Esophagus (tissue), 2 donors: ENCODE data around the gene TIMP2. TPM values are rescaled to one million over a fixed set of nuclear protein-coding genes. Genes with fewer than 3 reads are reported as not detected.

Source experiments
- H3K27ac ChIP-seq, 2 donors: one replicate each; pipeline ENCODE4 v1.5.1; 2013; ENCODE audit warnings: low read depth in 2 of 2, mild to moderate bottlenecking in 2 of 2, inconsistent platforms in 1 of 2, low read length in 1 of 2, moderate library complexity in 1 of 2
- H3K27me3 ChIP-seq, 2 donors: one replicate each; pipeline ENCODE4 v1.6.1; 2013; ENCODE audit warnings: low read length in 2 of 2, control low read depth in 1 of 2, mild to moderate bottlenecking in 1 of 2; ENCODE audit not compliant: insufficient read depth in 2 of 2, control insufficient read depth in 1 of 2
- H3K36me3 ChIP-seq, 2 donors: one replicate each; pipeline ENCODE4 v1.6.1; 2013; ENCODE audit warnings: low read length in 1 of 2; ENCODE audit not compliant: control insufficient read depth in 2 of 2, insufficient read depth in 2 of 2
- H3K4me1 ChIP-seq, 2 donors: one replicate each; pipeline ENCODE4 v1.6.1; 2013; ENCODE audit warnings: low read length in 1 of 2; ENCODE audit not compliant: control insufficient read depth in 2 of 2, insufficient read depth in 2 of 2
- H3K4me3 ChIP-seq, 2 donors: one replicate each; pipeline ENCODE4 v1.5.1; 2013; ENCODE audit warnings: low read length in 2 of 2, mild to moderate bottlenecking in 2 of 2, low read depth in 1 of 2, moderate library complexity in 1 of 2
- H3K9me3 ChIP-seq, 2 donors: one replicate each; pipeline ENCODE4 v1.6.1; 2013; ENCODE audit warnings: mild to moderate bottlenecking in 2 of 2, low read depth in 1 of 2, low read length in 1 of 2, moderate library complexity in 1 of 2; ENCODE audit not compliant: control insufficient read depth in 2 of 2, insufficient read depth in 1 of 2
- WGBS, 2 donors: extraction: QIAGEN DNeasy Blood & Tissue Kit; methylation state at CpG; one replicate each; pipeline ENCODE4 v1.1.7; 2013; 5-methylcytosine and 5-hydroxymethylcytosine counted together
- polyA plus RNA-seq, 2 donors: library from polyadenylated mRNA; stranded (reverse); fragments of 200-250 nt; gene quantifications; one replicate each; pipeline ENCODE4 v1.2.3, GENCODE V29; 2013
- donor health status: healthy with polysubstance abuse.
- donor health status: Bipolar disorder and iron deficiency.

The TIMP2 gene
- polyA plus RNA-seq, 2 donors: 30.6 to 39.5 TPM

GRCh38 chr17:78934681-78935418 is 9.7 kb upstream of the TIMP2 start:
- Histone ChIP-seq H3K27ac (peak overlapping the region; percentile 82 to 94), H3K36me3 (no peaks in the 10 kb centered on the region), H3K9me3 (no peaks in the 10 kb centered on the region), H3K4me1 (peaks cover 2 to 21% of the 10 kb centered on the region in 2 donors), H3K27me3 (no peaks in the 10 kb centered on the region), H3K4me3 (peak overlapping the region in 1 of 2 donors; percentile 29)
- 73 to 81% methylated on average over 19 of the region's 19 CpGs for WGBS, 2 donors

DNA sequence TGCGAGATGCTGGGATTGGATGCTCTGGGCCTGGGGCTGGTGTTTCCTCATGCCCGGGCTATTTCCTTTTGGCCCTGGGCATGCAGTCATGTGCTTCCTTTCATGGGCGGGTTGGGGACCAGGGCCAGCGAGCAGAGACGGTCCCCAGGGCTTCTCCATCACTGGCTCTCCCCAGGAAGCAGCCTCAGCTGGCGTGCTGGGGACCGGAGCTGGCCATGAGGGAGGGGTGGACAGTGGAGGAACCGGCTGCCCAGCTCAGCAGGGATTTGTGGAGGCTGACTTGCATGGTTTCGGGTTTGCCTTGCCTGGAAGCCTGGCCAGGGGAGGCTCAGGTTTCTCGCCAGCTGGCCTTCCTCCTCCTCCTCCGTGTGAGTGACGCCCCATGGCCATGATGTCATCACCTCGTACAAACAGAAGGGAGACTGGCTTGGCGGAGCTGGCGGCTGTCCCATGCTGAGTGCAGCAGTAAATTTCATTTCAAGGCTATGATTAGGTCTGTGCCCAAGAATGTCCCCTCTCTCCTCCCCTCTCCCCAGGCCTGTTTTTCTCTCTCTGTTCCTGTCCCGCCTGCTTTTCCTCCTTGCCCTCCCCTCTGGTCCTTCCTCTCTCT is 8.9 kb upstream of the TIMP2 start:
- peaks cover 2 to 23% of the 10 kb centered on the region in 2 donors for H3K4me1 ChIP-seq

DNA sequence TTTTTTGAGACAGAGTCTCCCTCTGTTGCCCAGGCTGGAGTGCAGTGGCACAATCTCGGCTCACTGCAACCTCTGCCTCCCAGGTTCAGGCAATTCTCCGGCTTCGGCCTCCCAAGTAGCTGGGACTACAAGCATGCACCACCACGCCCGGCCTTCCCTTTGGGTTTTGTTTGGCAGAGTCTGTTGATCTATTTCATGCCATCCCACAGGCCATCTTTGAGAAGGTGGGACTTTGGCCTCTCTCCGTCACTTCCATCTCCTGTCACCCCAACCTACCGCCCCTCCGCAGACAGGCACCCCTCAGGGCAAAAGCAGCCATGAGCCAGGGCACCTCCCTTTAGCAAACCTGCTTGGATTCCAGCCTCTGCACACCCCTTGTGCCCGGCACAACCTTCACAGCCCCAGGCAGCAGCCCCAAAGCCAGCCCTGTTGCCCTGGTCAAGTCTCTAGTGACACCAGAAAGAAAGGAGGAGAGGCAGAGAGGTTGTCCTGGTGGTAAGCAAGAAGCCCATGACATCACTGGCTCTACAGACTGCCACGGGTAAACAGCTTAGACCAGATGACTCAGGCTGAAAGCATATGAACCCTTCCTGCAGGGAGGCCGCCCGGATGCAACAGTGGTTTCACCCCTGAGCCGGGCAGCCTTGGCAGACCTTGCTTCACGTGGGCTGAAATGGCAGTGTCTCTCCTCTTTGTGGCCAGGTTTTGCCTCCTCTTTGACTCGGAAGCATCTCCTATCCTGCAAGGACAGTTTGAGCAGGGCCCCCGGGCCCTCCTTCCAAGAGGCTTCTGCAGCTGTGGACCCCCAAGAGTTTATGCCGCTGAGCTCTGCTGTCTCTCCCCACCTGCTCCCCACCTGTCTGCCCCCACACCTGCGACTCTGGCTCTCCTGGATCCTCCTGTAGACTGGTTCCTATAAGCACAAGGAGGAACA is 8.1 kb upstream of the TIMP2 start:
- Histone ChIP-seq H3K9me3 (no peaks in the 10 kb centered on the region), H3K27me3 (no peaks in the 10 kb centered on the region), H3K4me3 (no peak overlapping the region), H3K4me1 (peaks cover 2 to 23% of the 10 kb centered on the region in 2 donors), H3K27ac (peak overlapping the region; percentile 82 to 94), H3K36me3 (no peaks in the 10 kb centered on the region)
- WGBS, 2 donors: 55 to 65% methylated on average over 18 of the region's 18 CpGs

More for the DNA sequence above, 8.9 kb upstream of the TIMP2 start:
- H3K4me3 ChIP-seq: peak overlapping the region in 1 of 2 donors; percentile 29
- H3K36me3 ChIP-seq: no peaks in the 10 kb centered on the region
- WGBS, 2 donors: 13 to 21% methylated on average over 10 to 16 of the region's 16 CpGs
- no peaks in the 10 kb centered on the region for H3K9me3 ChIP-seq
- peak overlapping the region; percentile 82 to 94 for H3K27ac ChIP-seq
- H3K27me3 ChIP-seq: no peaks in the 10 kb centered on the region

DNA sequence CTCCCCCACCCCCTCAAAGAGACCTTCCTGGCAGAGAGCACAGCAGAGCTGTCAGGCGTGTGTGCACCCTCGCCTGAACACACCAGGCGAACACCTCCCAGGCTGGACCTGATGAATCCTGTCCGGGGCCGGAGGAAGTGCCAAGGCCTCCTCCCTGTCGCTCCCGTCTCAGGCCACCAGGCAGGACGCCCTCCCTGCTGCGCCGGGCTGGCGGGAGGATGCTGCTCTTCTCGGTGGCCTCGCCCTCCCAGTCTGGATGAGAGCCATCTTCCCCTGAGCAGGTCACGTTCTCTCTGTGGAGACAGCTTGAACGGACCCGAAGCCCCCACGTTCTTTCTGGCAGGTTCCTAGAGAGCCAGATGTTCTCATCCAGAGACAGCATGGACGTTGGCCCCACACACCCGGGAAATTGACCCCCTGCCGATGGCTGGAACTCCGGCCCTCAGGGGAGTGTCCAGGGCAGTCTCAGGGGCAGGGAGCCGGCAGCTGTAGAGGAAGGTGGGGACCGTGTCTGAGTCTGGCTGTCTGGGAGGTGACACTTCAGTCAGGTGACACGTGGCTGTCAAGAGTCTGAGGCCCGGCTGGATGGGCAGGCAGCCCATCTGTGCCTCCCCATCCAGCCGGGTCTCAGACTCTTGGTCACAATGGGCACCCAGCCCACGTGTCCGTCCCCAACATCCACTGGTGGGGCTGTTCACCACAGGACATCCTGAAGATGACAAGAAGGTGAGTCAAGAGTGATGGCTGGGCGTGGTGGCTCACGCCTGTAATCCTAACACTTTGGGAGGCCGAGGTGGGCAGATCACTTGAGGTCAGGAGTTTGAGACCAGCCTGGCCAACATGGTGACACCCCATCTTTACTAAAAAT is 5.0 kb upstream of the TIMP2 start:
- Histone ChIP-seq H3K4me1 (peaks cover 0 to 22% of the 10 kb centered on the region in 2 donors), H3K4me3 (no peak overlapping the region), H3K9me3 (no peaks in the 10 kb centered on the region), H3K36me3 (no peaks in the 10 kb centered on the region), H3K27ac (no peak overlapping the region), H3K27me3 (peaks cover 0 to 3% of the 10 kb centered on the region in 2 donors)
- 53% methylated on average over 31 of the region's 31 CpGs for WGBS, 2 donors

DNA sequence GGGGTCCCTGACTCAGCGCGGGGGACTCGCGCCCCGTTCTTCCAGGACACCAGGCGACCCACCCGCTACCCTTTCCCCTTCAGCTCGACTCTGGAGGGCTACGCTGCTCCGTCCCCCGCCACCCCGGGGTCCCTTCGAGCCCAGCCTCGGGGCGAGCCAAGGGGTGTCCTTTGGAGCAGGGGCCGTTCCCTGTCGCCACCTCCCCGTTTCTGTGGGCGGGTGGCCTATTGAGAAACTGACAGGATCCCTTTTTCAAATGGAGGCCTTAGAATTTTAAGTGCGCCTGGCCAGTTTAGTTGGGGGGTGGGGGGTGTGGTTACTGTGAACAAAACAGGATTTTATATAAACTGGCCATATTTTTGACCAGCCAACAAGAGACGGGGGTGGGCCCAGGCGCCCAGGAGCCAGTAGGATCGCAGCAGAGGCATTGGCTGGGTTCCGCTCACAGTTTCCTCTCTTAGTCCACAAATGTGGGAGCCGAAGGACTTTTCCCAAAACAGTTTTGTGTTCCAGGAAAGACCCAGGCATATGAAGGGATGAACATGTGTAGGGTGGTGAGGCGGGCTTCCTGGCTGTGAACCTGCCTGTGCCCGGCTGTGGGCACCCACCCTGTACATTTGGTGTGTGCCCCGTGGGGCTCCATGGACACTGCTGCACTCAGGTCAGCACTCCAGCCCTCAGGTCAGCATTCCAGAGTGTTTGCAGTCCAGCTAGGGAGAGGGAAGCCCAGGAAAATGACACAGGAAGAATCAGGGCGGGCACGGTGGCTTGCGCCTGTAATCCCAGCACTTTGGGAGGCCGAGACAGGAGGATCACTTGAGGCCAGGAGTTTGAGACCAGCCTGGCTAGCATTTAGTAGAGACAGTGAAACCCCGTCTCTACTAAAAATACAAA is 722 bp upstream of the TIMP2 start:
- WGBS, 2 donors: 31 to 33% methylated on average over 31 to 33 of the region's 33 CpGs
- Histone ChIP-seq H3K27ac (peak overlapping the region; percentile 82 to 94), H3K4me3 (peak overlapping the region; percentile 26 to 63), H3K4me1 (peaks cover 0 to 11% of the 10 kb centered on the region in 2 donors), H3K36me3 (no peaks in the 10 kb centered on the region), H3K9me3 (no peaks in the 10 kb centered on the region), H3K27me3 (peaks cover 0 to 11% of the 10 kb centered on the region in 2 donors)

GRCh38 chr17:78924481-78925151 is 571 bp downstream of the TIMP2 start:
- Histone ChIP-seq H3K27ac (peak overlapping the region; percentile 75 to 86), H3K9me3 (no peaks in the 10 kb centered on the region), H3K4me1 (peaks cover 0 to 12% of the 10 kb centered on the region in 2 donors), H3K4me3 (peak overlapping the region; percentile 55 to 63), H3K27me3 (peaks cover 0 to 11% of the 10 kb centered on the region in 2 donors), H3K36me3 (no peaks in the 10 kb centered on the region)
- 1 to 2% methylated on average over 30 to 64 of the region's 64 CpGs for WGBS, 2 donors

GRCh38 chr17:78923660-78924453 is 1.3 kb downstream of the TIMP2 start:
- Histone ChIP-seq H3K36me3 (no peaks in the 10 kb centered on the region), H3K9me3 (no peaks in the 10 kb centered on the region), H3K4me3 (peak overlapping the region; percentile 55 to 63), H3K4me1 (peaks cover 0 to 11% of the 10 kb centered on the region in 2 donors), H3K27me3 (peaks cover 0 to 11% of the 10 kb centered on the region in 2 donors), H3K27ac (peak overlapping the region; percentile 75 to 86)
- 2% methylated on average over 27 to 28 of the region's 28 CpGs for WGBS, 2 donors
